Upper lobe of left lung (tissue), 4 donors: ENCODE measurements around the gene MTHFD2.

Experiments used
- CTCF ChIP-seq, 6 experiments: fragments of 450-650 bp in 4 of 6; fragments of 200-600 bp in 2 of 6; sonication (generic) in 2 of 6; IDR thresholded peaks; one replicate each; pipeline ENCODE4 v1.5.1; 2016 to 2019; ENCODE audit warnings: antibody characterized with exemption in 6 of 6
- EP300 ChIP-seq, 4 donors: sonication (generic); formaldehyde crosslinking; IDR thresholded peaks; one replicate each; pipeline ENCODE4 v1.5.1; 2017; ENCODE audit warnings: antibody characterized with exemption in 4 of 4, control low read depth in 2 of 4
- POLR2AphosphoS5 ChIP-seq, 2 donors: sonication (generic); formaldehyde crosslinking; IDR thresholded peaks; one replicate each; pipeline ENCODE4 v1.5.1; 2017; ENCODE audit warnings: antibody characterized with exemption in 2 of 2

- TF ChIP-seq EP300 (IDR thresholded peaks at IDR 0.05): no peak
- TF ChIP-seq CTCF (IDR thresholded peaks at IDR 0.05): no peak
- TF ChIP-seq POLR2AphosphoS5 (IDR thresholded peaks at IDR 0.05): no peak
Measured at GRCh38 chr2:74152954-74153353, 45.5 kb upstream of the MTHFD2 start.
